AG08396 (cell line): Measurements from ENCODE around the gene CLPTM1L.

Source experiments
- DNase-seq: peaks from one replicate; pipeline ENCODE4 v3.0.0; 2012; ENCODE audit warnings: low spot score, mixed read lengths

CLPTM1L gene

GRCh38 chr5:1274471-1274870, 70.4 kb downstream of the CLPTM1L start:
- no peak for DNase-seq

DNA sequence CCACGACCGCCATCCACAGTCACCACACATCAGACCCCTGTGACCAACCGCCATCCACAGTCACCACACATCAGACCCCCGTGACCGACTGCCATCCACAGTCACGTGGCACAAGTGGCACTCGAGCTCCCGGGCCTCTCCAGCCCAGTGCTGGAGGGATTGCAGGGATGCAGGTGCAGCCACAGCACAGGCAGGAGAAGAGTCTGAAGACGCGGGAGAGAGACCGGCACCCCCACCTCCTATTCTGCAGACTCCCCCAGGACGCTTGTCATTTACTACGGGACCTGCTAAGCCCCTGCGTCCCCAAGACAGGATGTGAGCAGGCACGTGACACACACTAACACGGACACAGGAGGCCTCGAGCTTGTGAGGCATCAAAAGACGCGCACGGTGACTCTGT, 71.2 kb downstream of the CLPTM1L start:
- DNase-seq = no peak

DNA sequence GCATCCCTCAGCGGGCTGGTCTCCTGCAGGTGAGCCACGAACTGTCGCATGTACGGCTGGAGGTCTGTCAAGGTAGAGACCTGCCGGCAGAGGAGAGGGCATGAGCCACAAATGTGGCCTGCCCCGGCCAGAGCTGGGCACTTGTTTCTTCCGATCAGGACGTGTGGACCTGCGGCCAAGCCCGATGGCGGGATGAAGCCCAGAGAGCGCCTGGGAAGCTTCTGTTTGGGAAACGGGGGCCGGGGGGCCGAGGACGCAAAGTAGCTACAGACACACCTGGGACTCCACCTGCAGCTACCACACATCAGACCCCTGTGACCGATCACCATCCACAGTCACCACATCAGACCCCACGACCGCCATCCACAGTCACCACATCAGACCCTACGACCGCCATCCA, 72.7 kb downstream of the CLPTM1L start:
- DNase-seq = no peak

DNA sequence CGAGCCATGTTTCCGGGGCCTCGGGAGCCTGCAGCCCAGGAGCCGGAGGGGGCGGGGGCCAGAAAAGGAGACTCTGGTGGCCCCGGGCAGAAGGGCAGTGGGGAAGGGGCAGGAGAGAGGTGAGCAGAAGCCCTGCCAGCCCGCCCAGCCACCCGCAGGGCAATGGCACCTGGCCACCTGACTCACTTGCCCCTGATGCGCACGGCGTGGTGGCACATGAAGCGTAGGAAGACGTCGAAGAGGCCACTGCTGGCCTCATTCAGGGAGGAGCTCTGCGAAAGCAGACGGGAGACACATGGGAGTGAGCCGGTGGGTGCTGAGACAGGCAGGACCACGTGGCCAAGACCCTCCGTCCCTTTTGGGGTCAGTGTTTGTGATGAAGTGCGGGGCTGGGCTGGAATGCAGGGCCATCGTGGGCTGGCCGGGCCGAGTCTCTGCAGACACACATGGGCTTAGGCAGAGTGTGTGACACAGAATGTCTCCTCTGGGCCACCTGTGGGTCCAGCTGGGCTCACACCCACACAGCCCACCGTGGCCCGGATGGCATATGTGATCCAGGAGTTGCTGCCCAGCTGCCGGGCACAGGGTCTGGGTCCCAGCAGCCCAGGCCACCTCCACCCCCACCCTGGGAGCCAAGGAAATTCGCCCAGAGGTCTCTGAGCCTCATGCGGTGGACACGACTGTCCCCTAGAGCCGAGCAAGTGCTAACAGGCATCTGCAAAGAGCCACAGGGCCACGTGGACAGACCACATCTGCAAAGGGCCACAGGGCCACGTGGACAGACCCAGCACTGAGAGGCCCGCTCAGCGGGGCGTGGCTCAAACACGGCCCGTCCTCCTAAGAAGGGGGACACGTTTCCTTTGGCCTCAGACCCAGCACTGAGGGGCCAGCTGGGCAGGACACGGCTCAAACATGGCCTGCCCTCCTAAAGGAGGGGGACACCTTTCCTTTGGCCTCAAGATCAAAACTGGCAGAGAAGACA, 73.7 kb downstream of the CLPTM1L start:
- DNase-seq = no peak

DNA sequence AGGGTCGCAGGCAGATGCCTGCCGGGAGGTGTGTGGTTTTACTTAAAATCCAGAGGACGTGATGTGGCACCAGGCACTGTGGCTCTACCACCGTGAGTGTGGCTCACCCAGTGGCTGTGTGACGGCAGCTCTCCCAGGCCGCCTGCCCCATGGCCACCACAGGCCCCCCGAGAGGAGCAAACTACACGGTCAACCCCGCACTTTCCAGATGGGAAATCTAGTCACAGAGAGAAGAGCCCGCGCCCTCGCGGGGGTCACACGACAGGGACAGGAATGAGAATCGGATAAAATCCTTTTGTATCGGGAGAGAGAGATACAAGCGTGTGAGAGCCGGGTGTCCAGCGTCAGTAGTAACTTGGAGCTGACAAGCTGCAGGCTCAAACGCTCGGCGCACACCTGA, 74.5 kb downstream of the CLPTM1L start:
- no peak for DNase-seq

DNA sequence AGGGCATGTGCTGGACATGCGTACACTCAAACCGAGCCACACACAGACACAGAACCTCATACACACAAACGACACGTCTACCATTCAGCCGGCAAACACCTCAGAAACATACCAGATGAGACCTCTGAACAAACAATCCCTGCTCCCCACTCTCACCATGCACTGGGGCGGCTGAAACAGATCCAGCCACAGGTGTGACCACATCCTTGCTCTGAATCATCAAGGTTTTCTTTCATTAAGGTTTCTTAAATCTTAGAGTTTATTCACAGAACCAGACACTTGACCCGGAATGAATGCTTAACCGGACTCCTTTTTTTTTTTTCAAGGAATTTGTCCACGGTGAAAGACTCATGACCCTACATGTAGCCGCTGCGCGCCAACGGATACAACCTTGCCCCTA, 76.2 kb downstream of the CLPTM1L start:
- DNase-seq = no peak

- no peak for DNase-seq
These were observed 76.8 kb downstream of the CLPTM1L start for GRCh38 chr5:1268056-1268455.
